HG03442 (cell line): Measurements from ENCODE around the gene AOC2.
"Not testable (repeated sequence)": the region's sequence is repeated elsewhere in the genome, so short reads cannot be mapped to it uniquely, and the experiment has no call there.

Source experiments
- ATAC-seq: cut with Tn5 transposase; IDR thresholded peaks from one replicate; pipeline ENCODE4 v1.9.1; 2021; ENCODE audit warnings: mild to moderate bottlenecking, moderate library complexity; ENCODE audit not compliant: unreplicated experiment

AOC2 gene

GRCh38 chr17:42832213-42832933, 12.0 kb upstream of the AOC2 start:
- no peak for ATAC-seq

DNA sequence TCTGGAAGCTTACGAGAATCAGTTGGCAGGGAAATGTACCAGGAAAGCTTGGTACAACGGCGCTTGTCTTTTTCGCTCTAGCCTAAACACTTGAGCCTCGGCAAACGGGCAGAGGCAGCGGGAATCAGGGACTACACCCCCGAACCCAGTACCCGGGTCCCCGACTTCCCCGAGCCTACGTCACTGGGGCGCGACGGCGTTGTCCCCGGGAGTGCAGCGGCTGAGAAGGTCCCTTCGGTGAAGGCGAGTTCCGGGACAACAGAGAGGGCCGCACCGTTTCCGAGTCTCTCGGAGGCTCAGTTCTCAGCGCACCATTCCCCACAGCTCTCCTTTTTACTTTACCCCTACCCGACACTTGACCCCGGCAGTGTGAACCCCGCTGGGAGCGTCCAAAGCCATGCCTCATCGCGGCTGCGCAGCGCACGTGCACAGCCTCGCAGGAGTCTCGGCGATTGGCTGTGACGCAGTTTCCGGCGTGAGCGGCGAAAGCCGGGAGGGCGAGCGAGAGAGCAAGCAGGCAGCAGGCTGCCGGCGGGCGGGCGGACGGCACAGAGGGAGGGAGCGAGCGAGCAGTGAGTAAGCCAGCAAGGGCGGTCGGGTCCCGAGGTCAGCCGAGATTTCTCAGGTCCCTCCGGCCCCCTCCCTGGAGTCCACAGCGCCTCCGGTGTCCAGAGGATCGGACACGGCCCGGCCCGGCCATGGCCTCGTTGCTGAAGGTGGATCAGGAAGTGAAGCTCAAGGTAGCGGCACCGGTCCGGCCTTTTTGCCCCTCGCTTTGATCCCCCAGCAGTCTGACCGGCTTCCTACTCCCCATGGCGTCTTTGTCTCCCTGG, 11.2 kb upstream of the AOC2 start, which contains the start of gene PSME3:
TSS of gene PSME3 (plus strand) at position 464 of the 833 bp plus-strand sequence. CDS start at position 699, 235 bp downstream.
- ATAC-seq: peak; percentile 85

GRCh38 chr17:42833767-42834422, 10.5 kb upstream of the AOC2 start:
- no peak for ATAC-seq

GRCh38 chr17:42835732-42836131, 8.6 kb upstream of the AOC2 start:
- ATAC-seq: no peak

DNA sequence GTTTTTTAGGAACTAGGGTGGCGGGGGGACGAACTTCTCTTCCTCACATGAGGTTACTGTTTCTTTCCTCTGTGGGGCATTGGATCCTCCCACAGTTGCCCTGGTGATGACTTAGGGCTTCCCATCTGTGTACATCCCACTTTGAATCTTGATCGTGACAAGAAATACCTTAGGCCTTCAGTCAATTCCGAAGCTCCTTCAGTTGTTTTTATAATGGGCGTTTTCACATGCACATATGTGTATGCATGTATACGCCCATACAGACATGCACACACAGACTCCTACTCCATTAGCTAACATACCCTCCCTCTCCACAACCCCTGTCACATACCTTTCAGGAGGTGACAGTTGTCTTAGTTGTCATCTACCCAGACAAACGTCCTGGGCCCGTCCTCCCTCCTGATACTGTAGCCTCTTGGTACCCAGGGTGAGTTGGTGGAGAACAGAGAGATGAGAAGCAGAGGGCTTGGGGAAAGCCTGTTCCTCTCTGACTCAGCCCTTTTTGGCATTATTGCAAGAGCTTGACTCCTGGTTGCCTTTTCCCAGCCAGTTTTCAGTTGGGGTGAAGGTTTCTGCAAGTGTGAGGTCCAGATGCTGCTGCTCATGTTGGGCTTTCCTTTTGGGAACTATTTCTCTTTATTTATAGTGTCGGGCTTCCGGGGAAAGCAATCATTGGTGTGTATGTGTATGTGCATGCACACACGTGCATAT, 2.2 kb upstream of the AOC2 start:
- ATAC-seq: no peak

DNA sequence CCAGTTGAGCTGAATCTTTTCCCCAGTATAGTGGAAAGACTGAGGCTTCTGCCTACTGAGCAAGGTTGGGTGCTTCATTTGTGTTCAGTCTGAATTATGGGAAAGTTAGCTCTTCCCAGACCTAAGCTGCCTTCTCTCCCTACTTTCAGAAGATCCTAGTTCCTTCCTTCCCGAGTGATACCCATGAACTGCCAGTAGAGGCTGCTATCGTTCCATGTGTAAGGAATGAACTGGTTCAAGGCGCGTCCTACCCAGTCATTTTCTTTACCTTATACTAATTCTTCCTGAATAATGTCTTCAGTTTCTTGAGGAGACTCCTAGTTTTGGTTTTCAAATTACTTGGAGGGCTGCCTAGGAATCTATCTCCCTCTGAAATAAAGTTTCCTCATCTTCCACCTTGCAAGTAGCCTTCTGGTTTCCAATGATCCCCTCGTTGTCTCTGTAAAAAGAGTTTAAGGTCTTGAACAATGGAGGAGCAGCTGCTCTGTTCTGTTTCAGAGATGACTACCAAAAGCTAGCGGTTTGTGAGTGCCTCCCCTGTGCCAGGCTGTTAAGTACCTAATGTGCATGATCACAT, 934 bp upstream of the AOC2 start:
- no peak for ATAC-seq

- ATAC-seq: no peak
These were observed 578 bp downstream of the AOC2 start for GRCh38 chr17:42844761-42845555.

GRCh38 chr17:42845556-42845917, 1.2 kb downstream of the AOC2 start:
- ATAC-seq: no peak

GRCh38 chr17:42845918-42846593, 1.7 kb downstream of the AOC2 start:
- no peak for ATAC-seq

- ATAC-seq: no peak
These were observed 2.4 kb downstream of the AOC2 start for GRCh38 chr17:42846594-42847280.

DNA sequence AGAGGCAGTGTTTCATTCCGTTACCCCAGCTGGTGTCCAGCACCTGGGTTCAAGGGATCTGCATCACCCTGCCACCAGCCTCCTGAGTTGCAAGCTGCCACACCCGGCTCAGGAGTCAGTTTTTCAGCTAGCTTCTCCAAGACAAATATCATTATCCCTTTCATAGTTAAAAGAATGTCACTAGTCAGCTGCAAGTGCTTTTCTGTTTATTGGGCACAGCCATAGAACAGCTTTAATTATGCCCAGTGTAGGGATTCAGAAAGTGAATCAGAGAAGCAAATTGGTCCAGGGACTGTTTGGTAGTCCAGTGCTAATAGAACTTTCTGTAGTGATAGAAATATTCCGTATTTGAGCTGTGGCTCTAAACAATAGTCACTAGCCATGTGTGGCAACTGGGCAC, 3.7 kb downstream of the AOC2 start:
- ATAC-seq: no peak

DNA sequence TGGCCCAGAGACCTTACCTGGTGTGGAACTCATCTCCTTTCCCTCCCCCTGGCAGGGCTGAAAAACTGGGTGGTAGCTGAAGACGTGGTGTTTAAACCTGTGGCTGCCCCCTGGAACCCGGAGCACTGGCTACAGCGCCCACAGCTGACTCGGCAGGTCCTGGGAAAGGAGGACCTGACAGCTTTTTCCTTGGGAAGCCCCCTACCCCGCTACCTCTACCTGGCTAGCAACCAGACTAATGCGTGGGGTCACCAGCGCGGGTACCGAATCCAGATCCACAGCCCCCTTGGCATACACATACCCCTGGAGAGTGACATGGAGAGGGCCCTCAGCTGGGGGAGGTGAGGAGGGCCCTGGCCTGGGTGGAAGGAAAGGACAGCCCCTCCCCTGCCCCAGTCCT, 4.7 kb downstream of the AOC2 start:
- no peak for ATAC-seq

GRCh38 chr17:42849451-42850181, 5.2 kb downstream of the AOC2 start:
- no peak for ATAC-seq

DNA sequence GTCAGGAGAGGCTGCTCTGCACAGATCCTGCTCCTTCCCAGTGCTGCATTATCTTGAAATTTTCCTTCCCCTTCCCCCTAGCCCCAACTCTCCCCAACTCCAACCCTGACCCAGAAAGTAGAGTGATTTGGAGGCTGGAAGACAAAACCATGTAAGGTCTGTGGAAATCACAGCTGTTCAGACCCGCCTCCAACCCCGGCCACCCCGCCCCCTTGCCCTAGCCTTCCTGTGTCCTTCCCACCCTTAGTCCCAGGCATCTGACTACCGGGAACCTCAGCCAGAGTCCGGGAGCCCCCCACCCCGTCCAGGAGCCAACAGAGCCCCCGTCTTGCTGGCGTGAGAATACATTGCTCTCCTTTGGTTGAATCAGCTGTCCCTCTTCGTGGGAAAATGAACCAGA, 6.6 kb downstream of the AOC2 start, which contains the start of gene AOC3:
TSS of gene AOC3 (plus strand) at position 246 of the 400 bp plus-strand sequence. CDS start at position 391, 145 bp downstream.
- no peak for ATAC-seq

DNA sequence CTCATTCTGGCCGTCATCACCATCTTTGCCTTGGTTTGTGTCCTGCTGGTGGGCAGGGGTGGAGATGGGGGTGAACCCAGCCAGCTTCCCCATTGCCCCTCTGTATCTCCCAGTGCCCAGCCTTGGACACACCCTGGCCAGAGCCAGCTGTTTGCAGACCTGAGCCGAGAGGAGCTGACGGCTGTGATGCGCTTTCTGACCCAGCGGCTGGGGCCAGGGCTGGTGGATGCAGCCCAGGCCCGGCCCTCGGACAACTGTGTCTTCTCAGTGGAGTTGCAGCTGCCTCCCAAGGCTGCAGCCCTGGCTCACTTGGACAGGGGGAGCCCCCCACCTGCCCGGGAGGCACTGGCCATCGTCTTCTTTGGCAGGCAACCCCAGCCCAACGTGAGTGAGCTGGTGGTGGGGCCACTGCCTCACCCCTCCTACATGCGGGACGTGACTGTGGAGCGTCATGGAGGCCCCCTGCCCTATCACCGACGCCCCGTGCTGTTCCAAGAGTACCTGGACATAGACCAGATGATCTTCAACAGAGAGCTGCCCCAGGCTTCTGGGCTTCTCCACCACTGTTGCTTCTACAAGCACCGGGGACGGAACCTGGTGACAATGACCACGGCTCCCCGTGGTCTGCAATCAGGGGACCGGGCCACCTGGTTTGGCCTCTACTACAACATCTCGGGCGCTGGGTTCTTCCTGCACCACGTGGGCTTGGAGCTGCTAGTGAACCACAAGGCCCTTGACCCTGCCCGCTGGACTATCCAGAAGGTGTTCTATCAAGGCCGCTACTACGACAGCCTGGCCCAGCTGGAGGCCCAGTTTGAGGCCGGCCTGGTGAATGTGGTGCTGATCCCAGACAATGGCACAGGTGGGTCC, 7.2 kb downstream of the AOC2 start:
- not testable (repeated sequence) for ATAC-seq

DNA sequence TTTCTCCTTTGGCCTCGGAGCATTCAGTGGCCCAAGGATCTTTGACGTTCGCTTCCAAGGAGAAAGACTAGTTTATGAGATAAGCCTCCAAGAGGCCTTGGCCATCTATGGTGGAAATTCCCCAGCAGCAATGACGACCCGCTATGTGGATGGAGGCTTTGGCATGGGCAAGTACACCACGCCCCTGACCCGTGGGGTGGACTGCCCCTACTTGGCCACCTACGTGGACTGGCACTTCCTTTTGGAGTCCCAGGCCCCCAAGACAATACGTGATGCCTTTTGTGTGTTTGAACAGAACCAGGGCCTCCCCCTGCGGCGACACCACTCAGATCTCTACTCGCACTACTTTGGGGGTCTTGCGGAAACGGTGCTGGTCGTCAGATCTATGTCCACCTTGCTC, 8.0 kb downstream of the AOC2 start:
- ATAC-seq: no peak

DNA sequence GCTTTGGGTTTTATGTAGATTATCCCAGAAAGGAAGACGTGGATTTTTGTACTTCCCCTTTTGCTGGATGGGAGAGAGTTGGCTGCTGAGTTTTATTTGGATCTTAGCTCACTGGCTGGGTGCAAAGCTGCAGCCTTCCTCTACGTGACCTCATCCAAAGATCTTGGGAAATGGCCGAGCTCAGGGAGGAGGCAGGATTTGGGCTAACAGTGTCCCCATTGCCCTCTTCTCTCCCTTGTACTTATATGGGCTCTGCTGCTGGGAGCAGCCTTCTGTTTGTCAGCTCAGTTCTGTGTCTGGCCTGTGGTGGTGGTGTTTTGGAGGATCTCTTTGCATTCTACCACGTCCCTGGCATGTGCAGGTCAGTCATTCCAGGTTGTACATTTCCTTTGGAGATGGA, 8.6 kb downstream of the AOC2 start:
- no peak for ATAC-seq
